ENCODE results near the gene RRP8.

The RRP8 gene

GRCh38 chr11:6586434-6587359 lies 16.7 kb downstream of the RRP8 start:
- H3K27ac ChIP-seq (replicated peaks) = no peak overlapping the region
- no peak for TF ChIP-seq REST (IDR thresholded peaks at IDR 0.05; ENCODE audit: insufficient replicate concordance, low read depth)
- no peak for TF ChIP-seq POLR2AphosphoS5 (IDR thresholded peaks at IDR 0.05; ENCODE audit: low read depth)
- TF ChIP-seq GABPA (IDR thresholded peaks at IDR 0.05; ENCODE audit: low read depth) = no peak
- no peak for TF ChIP-seq CTCF (IDR thresholded peaks at IDR 0.05; ENCODE audit: insufficient read depth, low read length)
- TF ChIP-seq SPI1 (IDR thresholded peaks at IDR 0.05; ENCODE audit: borderline replicate concordance, low read depth) = no peak
- DNase-seq (ENCODE audit: low read depth in 1 of 2, low spot score in 1 of 2) = no peak
- no peak overlapping the region for H3K4me3 ChIP-seq (replicated peaks; ENCODE audit: insufficient read depth, low read length)
- H3K27me3 ChIP-seq (ENCODE audit: insufficient read depth, poor library complexity, severe bottlenecking) = no peaks in the 10 kb centered on the region

GRCh38 chr11:6584528-6584927 lies 18.9 kb downstream of the RRP8 start:
- H3K27me3 ChIP-seq (ENCODE audit: insufficient read depth, poor library complexity, severe bottlenecking) = no peaks in the 10 kb centered on the region
- no peak for DNase-seq (ENCODE audit: low read depth in 1 of 2, low spot score in 1 of 2)
- H3K4me3 ChIP-seq (replicated peaks; ENCODE audit: insufficient read depth, low read length) = no peak overlapping the region
- TF ChIP-seq REST (IDR thresholded peaks at IDR 0.05; ENCODE audit: insufficient replicate concordance, low read depth) (no peak), GABPA (IDR thresholded peaks at IDR 0.05; ENCODE audit: low read depth) (no peak), SPI1 (IDR thresholded peaks at IDR 0.05; ENCODE audit: borderline replicate concordance, low read depth) (no peak), CTCF (IDR thresholded peaks at IDR 0.05; ENCODE audit: insufficient read depth, low read length) (no peak), POLR2AphosphoS5 (IDR thresholded peaks at IDR 0.05; ENCODE audit: low read depth) (no peak)
- H3K27ac ChIP-seq (replicated peaks) = no peak overlapping the region

- no peak for TF ChIP-seq POLR2AphosphoS5 (IDR thresholded peaks at IDR 0.05; ENCODE audit: low read depth)
- no peak for DNase-seq (ENCODE audit: low read depth in 1 of 2, low spot score in 1 of 2)
Measured at GRCh38 chr11:6583584-6583983, 19.8 kb downstream of the RRP8 start.

GRCh38 chr11:6579681-6580080 lies 23.7 kb downstream of the RRP8 start:
- Histone ChIP-seq H3K27ac (replicated peaks) (no peak overlapping the region), H3K27me3 (ENCODE audit: insufficient read depth, poor library complexity, severe bottlenecking) (no peaks in the 10 kb centered on the region), H3K4me3 (replicated peaks; ENCODE audit: insufficient read depth, low read length) (no peak overlapping the region)
- no peak for TF ChIP-seq CTCF (IDR thresholded peaks at IDR 0.05; ENCODE audit: insufficient read depth, low read length)
- TF ChIP-seq POLR2AphosphoS5 (IDR thresholded peaks at IDR 0.05; ENCODE audit: low read depth) = no peak
- TF ChIP-seq GABPA (IDR thresholded peaks at IDR 0.05; ENCODE audit: low read depth) = no peak
- no peak for TF ChIP-seq REST (IDR thresholded peaks at IDR 0.05; ENCODE audit: insufficient replicate concordance, low read depth)
- no peak for TF ChIP-seq SPI1 (IDR thresholded peaks at IDR 0.05; ENCODE audit: borderline replicate concordance, low read depth)
- DNase-seq (ENCODE audit: low read depth in 1 of 2, low spot score in 1 of 2) = no peak

More at GRCh38 chr11:6583584-6583983, 19.8 kb downstream of the RRP8 start:
- H3K4me3 ChIP-seq (replicated peaks; ENCODE audit: insufficient read depth, low read length) = no peak overlapping the region
- no peak overlapping the region for H3K27ac ChIP-seq (replicated peaks)
- H3K27me3 ChIP-seq (ENCODE audit: insufficient read depth, poor library complexity, severe bottlenecking) = no peaks in the 10 kb centered on the region

Data from HL-60 (cell line).